NCI-H2107 treated with DMSO at 0.1 percent for 48 hours (cell line): ENCODE data around the gene DIP2C.
"Not testable (repeated sequence)": the region's sequence is repeated elsewhere in the genome, so short reads cannot be mapped to it uniquely, and the experiment has no call there.

Source experiments
- DNase-seq: peaks from one replicate; lab custom pipeline; 2025; ENCODE audit not compliant: unreplicated experiment; lab: John Stamatoyannopoulos, UW

Gene DIP2C

DNA sequence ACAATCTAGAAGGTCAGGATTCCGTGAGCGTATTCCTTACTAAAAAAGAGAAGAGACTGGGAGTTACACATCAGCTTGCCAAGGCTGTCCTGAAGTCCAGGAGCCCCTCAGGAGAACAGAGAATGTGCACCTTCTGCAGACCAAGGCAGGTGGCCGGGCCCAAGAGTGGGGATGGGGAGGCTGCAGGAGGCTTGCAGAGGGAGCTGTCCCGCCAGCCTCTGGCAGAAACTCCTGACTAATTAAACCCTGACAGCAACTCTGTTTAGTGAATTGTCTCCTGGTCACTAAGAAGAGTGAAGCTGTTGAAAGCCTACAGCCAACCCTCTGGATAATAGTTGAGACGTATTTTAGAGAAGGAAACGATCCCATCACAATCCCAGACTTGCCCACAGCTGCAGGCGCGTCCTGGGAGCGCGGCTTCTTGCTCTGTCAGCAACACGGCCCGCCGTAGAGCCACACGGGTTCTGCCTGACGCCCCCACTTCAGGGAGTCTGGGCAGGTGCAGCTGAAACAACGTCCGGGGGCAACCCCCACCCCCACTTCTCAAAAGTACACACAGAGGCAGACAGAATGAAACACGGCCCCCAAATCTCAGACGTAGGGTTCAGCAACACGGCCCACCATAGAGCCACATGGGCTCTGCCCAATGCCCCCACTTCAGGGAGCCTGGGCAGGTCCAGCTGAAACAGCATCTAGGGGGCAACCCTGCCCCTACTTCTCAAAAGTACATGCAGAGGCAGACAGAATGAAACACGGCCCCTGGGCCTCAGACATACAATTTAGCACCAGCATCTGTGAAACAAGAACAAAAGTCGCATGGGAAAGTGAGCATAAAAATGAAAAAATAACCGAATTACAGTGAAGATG lies 45.2 kb downstream of the DIP2C start:
- DNase-seq, result no peak

DNA sequence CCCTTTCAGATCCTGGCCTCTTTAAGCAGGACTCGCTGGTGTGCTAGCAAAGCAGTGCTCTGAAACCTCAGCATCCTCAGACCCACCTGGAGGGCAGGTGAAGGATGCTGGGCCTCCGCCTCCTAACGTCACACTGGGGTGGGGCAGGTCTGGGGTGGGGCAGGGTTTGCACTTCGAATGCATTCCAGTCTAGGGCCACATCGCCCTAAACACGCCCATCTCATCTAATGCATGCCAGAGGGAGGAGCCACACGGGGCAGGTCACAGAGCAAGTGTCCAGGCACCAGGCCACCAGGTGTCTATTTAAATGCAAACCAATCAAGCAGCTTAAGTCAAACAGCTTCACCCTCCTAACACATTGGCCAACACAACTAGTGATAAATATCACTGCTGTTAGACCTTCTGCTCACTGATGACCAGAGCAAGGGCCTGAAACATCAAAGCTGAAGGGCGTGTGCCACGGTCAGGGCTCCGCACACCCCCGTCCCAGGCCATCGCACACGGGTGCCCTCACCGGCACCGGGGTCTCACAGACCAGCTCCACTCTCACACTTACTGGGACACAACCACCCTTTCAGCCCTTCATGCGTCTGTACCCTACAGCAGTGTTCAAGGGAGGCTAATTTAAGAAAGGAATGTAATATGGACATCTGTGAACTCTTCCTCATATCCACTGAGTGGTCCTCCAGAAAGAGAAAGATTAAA lies 47.1 kb downstream of the DIP2C start:
- DNase-seq, result no peak

DNA sequence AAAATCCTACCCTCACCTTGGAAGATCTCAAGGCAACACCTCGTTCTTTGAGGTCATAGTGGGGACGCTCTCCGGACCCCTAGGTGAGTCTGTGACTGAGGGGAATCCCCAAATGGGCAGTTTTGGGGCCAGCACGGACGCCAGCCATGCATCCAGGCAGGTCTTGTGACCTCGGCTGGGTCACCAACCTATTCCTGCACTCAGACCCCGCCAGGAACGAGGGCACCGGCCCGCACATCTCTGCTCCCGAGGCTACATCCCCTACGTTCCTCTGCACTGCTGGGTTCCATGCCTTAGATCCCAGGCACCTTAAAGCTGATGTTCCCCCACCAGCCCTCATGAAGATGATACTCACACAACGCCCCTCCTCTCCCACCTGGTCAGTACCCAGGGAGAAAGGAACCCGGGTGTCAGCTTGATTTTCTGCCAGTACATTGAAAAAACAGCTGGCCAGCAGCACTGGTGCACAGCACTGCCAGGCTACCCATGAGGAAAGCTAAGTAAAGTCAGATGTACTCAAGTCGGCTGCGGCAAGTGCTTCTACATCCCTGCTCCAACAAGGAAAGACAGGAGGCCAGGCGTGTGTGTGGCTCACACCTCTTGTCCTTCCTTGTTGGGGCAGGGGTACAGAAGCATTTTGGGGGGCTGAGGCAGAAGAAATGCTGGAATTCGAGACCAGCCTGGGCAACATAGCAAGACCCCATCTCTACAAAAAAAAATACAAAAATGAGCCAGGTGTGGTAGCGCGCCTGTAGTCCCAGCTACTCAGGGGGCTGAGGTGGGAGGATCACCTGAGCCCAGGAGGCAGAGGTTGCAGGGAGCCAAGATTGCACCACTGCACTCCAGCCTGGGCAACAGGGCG lies 48.1 kb downstream of the DIP2C start:
- DNase-seq, result no peak

DNA sequence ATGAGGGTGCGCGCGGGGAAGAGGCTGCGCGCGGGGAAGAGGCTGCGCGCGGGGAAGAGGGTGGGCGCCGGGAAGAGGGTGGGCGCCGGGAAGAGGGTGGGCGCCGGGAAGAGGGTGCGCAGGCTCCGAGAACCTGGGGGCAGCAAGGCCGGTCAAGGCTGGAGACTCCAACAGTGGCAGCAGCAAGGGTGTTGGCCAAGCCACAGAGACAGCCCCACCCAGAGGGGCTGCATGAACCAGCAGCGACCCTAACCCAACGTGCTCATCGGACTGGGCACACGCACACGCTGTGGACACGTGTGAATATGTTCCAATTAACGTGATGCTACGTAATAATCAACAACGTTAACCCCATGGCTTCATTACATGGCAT lies 48.8 kb downstream of the DIP2C start:
- DNase-seq, result no peak

DNA sequence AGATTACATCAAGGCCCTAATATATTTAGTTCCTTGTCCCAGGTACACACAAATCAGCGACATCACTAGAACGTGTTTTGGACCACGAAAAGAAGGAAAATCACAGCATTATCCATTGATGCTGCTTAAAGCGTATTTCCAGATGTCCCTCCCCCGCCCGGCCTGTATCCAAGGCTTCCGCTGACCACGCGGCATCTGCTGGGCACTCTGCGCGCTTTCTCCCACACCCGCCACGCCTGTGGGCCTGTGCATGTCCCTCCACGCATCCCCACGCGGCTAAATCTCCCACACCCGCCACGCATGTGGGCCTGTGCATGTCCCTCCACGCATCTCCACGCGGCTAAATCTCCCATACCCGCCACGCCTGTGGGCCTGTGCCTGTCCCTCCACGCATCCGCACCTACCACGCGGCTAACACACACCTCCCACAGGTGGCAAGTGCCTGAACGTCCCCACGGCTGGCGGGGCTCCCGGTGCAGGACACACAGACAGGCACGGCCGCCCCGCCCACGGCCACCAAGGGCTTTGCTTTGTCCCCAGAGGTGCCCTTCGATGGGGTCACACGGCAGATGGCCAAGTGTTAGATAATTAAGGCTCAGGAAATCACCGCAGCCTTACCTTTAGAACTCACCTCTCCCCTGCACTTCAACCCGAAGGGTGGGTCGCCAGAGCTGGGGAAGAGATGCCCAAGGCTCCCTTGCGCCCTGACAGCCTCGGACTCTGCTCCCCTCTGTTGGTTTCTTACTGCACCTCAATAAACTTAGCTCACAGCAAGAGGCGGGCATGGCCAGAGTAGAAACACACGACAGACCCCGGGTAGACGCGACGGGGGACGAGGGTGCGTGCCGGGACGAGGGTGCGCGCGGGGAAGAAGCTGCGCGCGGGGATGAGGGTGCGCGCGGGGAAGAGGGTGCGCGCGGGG lies 49.5 kb downstream of the DIP2C start:
- no peak for DNase-seq

DNA sequence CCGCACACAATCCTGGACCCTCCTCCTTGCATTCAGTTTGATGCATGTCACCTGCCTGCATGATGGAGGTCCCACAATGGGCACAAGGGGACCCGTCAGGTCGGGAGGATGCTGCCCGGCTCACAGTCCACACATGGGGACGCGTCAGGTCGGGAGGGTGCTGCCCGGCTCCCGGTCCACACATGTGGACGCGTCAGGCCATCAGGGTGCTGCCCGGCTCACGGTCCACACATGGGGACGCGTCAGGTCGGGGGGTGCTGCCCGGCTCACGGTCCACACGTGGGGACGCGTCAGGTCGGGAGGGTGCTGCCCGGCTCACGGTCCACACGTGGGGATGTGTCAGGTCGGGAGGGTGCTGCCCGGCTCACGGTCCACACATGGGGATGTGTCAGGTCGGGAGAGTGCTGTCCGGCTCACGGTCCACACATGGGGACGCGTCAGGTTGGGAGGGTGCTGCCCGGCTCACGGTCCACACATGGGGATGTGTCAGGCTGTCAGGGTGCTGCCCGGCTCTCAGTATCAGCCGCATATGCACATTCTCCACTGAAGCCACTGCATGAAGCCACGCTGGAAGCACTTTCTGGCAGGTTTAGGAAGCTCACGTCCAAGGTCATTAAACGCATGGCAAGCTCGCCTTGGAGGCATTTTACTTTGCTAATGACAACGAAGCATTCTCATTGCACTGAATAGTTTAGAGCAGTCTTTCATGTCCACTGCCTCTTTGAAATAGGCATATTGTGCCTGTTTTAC lies 50.3 kb downstream of the DIP2C start:
- DNase-seq, result no peak

DNA sequence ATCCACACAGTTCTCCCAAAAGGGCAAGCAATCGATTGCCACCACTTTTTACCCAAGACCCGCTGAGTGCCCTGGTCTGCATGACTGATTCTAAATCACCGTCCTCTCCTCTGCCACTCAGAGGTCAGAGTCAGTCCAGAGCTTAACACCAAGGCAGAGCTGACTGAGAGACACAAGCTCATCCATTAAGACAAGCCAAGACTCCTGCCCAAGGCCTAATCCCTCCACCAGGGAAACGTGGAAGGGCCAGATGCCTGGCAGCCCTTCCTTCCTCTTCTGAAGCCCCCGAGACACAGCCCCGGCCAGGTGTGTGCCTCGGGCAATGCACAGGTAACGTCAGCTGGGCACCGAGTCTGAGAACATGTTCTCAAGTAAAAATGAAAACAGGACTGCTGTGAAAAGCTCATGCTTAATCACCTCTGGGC lies 51.7 kb downstream of the DIP2C start:
- no peak for DNase-seq

DNA sequence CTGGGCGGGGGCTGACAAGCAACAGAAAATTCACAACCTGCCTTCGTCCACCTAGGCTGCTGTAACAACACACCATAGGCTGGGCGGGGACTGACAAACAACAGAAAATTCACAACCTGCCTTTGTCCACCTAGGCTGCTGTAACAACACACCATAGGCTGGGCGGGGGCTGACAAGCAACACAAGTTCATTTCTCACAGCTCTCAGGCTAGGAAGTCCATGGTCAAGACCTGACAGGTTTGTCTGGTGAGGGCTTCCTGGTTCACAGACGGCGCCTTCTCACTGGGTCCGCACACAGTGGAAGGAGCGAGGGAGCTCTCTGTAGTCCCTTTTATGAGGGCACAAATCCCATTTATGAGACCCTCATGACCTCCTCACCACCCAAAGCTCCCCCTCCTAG lies 52.2 kb downstream of the DIP2C start:
- no peak for DNase-seq

DNA sequence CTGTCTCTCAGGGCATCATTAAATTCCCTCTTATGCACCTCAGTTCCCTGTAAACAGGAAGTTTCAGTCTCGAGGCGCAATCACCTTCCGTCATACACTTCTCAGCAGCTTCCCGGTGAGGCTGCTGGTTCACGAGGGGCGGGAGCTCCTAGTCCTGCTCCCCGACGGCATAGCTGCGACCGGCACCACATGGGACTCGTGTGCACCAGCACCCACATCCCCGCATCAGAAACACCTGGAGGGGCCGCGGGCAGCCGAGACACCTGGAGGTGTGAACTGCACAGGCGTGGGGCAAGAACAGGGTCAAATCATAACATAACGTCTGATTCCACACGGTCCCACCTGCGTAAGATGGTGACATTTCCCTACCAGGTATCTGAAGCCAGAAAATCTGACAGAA lies 52.7 kb downstream of the DIP2C start:
- DNase-seq, result no peak

DNA sequence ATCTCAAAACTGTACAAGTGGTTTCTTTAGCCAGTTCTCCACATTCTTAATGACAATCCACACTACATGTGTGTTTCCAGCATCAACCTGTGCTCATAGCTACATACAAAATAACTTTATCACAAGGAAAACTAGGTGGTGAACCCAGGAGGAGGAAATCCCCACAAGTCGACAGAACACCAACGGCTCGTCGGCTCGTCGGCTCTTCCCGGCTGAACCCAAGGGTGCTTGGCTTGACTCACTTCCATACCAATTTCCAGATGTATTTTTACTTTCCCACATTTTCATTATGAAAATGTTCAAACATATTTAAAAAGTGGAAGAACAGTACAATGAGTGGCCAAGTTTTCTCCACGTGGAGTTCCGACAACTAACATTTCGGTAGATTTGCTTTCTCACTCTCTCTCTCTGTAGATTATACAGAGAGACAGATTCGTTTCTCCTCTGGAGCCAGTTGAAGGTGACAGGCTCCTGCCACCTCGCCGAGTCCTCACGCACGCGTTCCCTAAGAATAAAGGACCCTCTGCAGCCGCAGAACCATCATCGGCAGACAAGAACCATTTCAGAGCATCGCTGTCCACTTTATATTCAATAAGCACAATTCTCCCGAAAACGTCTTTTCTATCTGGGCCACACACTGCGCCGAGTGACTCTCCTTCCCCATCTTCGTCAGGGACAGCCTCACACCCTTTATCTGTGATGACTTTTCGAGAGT lies 53.3 kb downstream of the DIP2C start:
- no peak for DNase-seq

DNA sequence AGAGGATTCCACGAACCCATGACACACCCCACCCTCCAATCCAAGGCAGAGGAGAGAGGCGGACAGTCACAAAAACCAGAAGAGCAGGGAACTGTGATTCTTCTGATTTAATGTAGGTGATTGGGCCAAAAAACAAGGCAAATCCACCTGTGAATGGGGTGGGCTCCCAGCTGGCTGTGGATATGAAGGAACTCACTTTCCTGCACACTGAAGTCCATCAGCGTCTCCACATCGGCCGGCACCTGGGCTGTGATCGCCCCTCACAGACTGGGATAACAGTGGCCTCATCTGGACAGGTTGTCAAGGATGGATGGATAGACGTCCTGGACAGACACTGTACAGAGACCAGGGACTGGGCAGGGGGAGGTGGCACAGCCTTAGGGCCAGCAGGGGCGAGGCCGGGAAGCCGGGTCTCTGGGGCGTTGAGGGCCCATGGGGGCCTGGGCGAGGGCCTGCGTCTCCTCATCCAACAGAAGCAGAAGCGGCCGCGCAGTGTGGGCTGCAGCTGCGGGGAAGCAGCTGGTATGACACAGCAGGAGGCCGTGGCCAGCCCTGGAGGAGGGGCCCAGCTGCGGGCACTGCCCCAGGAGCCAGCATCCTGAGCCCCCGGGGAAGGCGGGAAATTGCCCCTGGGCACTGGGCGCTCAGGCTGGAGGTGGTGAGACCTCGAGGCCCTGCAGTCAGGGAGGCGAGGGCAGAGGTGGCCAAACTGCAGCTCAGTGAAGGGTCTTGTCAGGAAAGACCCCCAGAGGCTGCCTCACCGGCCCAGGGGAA lies 54.2 kb downstream of the DIP2C start:
- no peak for DNase-seq

DNA sequence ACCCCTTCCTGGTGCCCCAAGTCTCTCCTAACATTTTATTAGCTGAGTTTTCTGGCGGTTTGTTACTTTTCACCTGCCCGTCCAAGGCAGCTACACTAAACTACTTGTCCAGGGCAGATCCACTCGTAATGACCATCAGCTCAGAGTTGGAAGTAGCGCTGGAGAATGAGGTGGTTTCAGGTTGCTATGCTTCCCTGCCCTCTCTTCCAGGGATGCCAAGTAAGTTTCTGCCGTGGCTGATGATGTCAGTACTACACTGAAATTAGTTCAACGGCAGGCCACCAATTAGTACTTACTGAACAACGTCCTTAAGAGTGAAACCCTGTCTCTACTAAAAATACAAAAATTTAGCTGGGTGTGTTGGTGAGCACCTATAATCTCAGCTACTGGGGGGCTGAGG lies 55.2 kb downstream of the DIP2C start:
- no peak for DNase-seq

DNA sequence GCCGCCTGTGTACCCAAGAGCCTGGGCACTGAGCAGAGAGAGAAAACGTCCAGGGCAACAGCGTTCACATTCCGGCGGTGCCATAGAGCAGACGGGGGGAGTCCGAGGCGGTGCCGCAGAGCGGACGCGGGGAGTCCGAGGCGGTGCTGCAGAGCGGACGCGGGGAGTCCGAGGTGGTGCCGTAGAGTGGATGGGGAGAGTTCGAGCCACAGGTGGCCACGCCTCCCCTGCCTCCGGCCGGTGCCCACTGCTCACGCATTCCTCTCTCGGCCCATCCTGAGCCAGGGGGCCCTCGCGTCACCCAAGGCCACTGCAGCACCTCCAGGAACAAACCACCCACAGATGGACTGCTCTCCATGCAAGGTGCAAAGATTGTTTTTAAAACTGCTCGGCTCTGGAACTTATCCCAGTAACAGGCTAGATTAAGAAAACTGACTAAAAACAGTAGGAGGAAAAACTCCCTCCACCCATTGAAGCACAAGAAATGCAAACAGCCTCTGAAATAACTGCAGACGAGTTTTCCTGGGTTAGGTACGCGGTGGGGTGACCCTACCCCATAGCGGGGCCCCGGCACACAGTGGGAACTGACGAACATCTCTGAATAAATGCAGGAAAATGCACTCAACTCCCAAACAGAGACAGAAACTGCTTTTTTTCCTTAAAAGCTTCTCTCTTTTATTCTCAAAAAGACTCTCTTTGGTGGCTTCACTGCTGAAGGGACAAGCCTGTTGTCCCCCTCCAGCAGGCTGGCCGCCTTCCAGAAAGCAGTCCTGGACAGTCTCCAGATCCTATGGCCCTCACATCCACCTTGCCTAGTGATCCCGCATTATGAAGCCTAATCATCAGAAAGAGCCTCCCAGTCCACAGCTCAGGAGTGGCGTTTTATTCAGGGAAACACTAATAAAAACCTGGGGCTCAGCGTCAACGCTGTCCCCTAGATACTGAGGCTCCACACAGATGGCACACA lies 55.9 kb downstream of the DIP2C start:
- DNase-seq, result no peak

DNA sequence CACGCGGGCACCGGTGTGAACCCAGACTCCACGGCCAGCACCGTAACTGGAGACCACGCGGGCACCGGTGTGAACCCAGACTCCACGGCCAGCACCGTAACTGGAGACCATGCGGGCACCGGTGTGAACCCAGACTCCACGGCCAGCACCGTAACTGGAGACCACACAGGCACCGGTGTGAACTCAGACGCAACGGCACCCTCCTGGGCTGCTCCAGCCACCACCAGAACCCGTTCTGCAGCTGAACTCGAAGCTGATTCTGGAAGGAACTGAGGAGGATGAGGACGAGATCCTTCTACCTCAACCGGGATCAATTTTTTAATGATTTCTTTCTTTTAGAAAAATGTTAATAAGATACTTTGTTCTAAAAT lies 56.7 kb downstream of the DIP2C start:
- DNase-seq, result not testable (repeated sequence)

DNA sequence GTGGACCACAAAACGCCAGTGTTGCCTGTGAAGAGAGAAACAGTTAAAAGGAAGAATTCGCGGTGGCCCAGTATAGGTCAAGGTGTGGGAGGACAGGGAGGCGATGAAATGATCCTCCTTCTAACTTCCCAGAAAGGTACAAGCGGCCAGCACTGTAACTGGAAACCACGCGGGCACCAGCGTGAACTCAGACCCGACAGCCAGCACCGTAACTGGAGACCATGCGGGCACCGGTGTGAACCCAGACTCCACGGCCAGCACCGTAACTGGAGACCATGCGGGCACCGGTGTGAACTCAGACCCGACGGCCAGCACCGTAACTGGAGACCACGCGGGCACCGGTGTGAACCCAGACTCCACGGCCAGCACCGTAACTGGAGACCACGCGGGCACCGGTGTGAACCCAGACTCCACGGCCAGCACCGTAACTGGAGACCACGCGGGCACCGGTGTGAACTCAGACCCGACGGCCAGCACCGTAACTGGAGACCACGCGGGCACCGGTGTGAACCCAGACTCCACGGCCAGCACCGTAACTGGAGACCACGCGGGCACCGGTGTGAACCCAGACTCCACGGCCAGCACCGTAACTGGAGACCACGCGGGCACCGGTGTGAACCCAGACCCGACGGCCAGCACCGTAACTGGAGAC lies 57.2 kb downstream of the DIP2C start:
- not testable (repeated sequence) for DNase-seq

DNA sequence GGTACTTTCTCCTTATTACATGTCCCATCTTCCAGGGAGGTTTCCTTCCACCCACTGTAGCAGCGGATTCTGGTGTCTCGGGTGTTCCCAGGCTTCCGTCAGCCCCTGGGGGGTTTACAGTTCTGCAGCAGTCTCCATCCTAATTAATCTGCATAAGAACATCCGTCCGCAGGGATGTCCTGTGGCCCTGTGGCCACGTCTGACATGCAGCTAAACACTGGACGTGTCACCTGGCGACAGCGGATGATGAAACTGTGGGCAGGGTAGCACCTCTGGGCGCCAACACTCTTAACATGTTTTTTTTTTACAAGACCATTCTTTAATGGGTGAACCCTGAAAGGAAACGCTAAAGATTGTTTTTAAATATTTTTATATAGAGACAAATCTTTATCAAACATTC lies 58.2 kb downstream of the DIP2C start:
- DNase-seq, result no peak

DNA sequence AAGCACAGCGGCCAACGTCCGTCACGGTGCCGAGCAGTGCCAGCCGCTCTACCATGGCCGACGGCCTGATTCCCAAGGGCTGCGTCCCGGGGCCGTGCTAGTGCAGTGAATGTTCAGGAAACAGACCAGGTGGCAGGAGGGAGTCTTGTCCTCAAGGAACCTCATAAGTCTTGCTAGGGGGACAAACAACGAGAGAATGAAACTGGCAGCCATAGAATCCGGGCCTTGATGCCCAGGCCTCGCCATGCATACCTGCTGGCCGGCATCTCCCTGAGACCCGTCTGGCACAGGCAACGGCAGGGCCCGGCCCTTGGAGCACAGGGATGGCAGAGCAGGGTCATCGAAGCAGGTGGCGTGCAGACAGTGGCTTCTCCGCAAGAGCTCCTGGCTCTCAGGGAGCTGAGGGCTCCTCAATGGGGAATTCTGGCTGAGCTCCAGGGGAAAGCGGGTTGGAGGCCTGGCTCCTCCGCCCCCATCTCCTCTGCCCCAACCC lies 58.8 kb downstream of the DIP2C start:
- DNase-seq, result peak; percentile 23
